K562 (cell line): ENCODE measurements around the gene CLEC2D. TPM values are rescaled to one million over a fixed set of nuclear protein-coding genes. Genes with fewer than 3 reads are reported as not detected.
A peak's percentile ranks its signal among the peaks of the same experiment; 100 is the strongest.

Experiments
- ARID2 ChIP-seq: fragments of 450-650 bp; IDR thresholded peaks from 2 replicates; pipeline ENCODE4 v1.6.1; 2017; ENCODE audit warnings: antibody characterized with exemption, mild to moderate bottlenecking
- NCOR1 ChIP-seq: fragments of 450-650 bp; IDR thresholded peaks from 2 replicates; pipeline ENCODE4 v1.6.1; 2016; ENCODE audit warnings: mild to moderate bottlenecking, moderate library complexity
- NFATC3 ChIP-seq: fragments of 450-650 bp; IDR thresholded peaks from 2 replicates; pipeline ENCODE4 v1.6.1; 2017; ENCODE audit warnings: mild to moderate bottlenecking
- NFE2L1 ChIP-seq: fragments of 450-650 bp; IDR thresholded peaks from 2 replicates; pipeline ENCODE4 v1.6.1; 2016; ENCODE audit warnings: missing genetic modification characterization, low read depth, mild to moderate bottlenecking, missing compliant biosample characterization, moderate library complexity, borderline replicate concordance
- POLR2AphosphoS5 ChIP-seq: IDR thresholded peaks from 2 replicates; pipeline ENCODE4 v1.6.1; 2011; ENCODE audit warnings: mild to moderate bottlenecking, low read depth, low read length, moderate library complexity; ENCODE audit not compliant: control insufficient read depth, insufficient read depth
- RAD51 ChIP-seq: fragments of 450-650 bp; IDR thresholded peaks from 2 replicates; pipeline ENCODE4 v1.7.1; 2016; ENCODE audit warnings: low read depth, mild to moderate bottlenecking, borderline replicate concordance
- SOX6 ChIP-seq: fragments of 450-650 bp; IDR thresholded peaks from 2 replicates; pipeline ENCODE4 v1.6.1; 2014; ENCODE audit warnings: mild to moderate bottlenecking
- SRSF1 ChIP-seq: fragments of 200-400 bp; formaldehyde crosslinking; IDR thresholded peaks from 2 replicates; pipeline ENCODE4 v1.6.1; 2017; ENCODE audit warnings: mild to moderate bottlenecking, low read depth, low read length, moderate library complexity
- TBP ChIP-seq: optimal IDR thresholded peaks from 2 replicates; pipeline ENCODE3; 2011; ENCODE audit warnings: low read depth, low read length, improper control_type of control experiment
- U2AF1 ChIP-seq: fragments of 200-400 bp; formaldehyde crosslinking; optimal IDR thresholded peaks from 2 replicates; pipeline ENCODE3; 2017; ENCODE audit warnings: mild to moderate bottlenecking, low read depth, low read length, moderate library complexity
- U2AF2 ChIP-seq: fragments of 200-400 bp; formaldehyde crosslinking; optimal IDR thresholded peaks from 2 replicates; pipeline ENCODE3; 2017; ENCODE audit warnings: low read depth, mild to moderate bottlenecking, low read length
- ZNF274 ChIP-seq: IDR thresholded peaks from 2 replicates; pipeline ENCODE4 v1.6.1; 2011; ENCODE audit warnings: low read depth, mild to moderate bottlenecking, low read length, moderate library complexity, borderline replicate concordance
- ZNF316 ChIP-seq: fragments of 450-650 bp; IDR thresholded peaks from 2 replicates; pipeline ENCODE4 v1.6.1; 2016
- ZNF79 ChIP-seq: fragments of 250-450 bp; sonication (Bioruptor Pico); IDR thresholded peaks from 2 replicates; pipeline ENCODE4 v1.4.0; 2020; ENCODE audit warnings: low read depth, mild to moderate bottlenecking, moderate library complexity
- polyA plus RNA-seq, 8 experiments: library from polyadenylated mRNA; depleted of rRNA in 4 of 8; stranded (reverse) in 5 of 8; unstranded in 3 of 8; fragments of >200 nt; fragmentation: Nextera tagmentation in 2 of 8; fragmentation: Illumina TruSeq in 1 of 8; extraction: Ambion mirVana in 2 of 8; extraction: Trizol in 1 of 8; gene quantifications; 2 replicates each; pipeline versions ENCODE4 v1.2.1 to v1.2.3, GENCODE V29; 2011 to 2014; ENCODE audit warnings: inconsistent platforms in 1 of 8, missing spikeins in 1 of 8
- total RNA-seq, 7 experiments: library from RNA; depleted of rRNA in 6 of 7; stranded (reverse); fragments of >200 nt in 6 of 7; fragmentation: Illumina TruSeq in 2 of 7; extraction: Trizol in 2 of 7; gene quantifications; 2 replicates each; pipeline versions ENCODE4 v1.2.1 to v1.2.3, GENCODE V29; 2011 to 2021; ENCODE audit warnings: low replicate concordance in 1 of 7
- TF ChIP-seq, protein P1 (sequence below): conservative IDR thresholded peaks from 2 replicates; pipeline ENCODE4 v1.6.1; 2011; ENCODE audit warnings: low read depth, mild to moderate bottlenecking, low read length; ENCODE audit not compliant: control insufficient read depth
- TF ChIP-seq, protein P2 (sequence below): fragments of 250-450 bp; sonication (Bioruptor Pico); IDR thresholded peaks from 2 replicates; pipeline ENCODE4 v1.8.0; 2022; ENCODE audit warnings: moderate library complexity, mild to moderate bottlenecking, inconsistent platforms
- TF ChIP-seq, protein P3 (sequence below): fragments of 450-650 bp; formaldehyde crosslinking; IDR thresholded peaks from 2 replicates; pipeline ENCODE4 v1.4.0; 2020; ENCODE audit warnings: mild to moderate bottlenecking, mixed read lengths
- TF ChIP-seq, protein P4 (sequence below): sonication (generic); formaldehyde crosslinking; IDR thresholded peaks from 2 replicates; pipeline ENCODE4 v1.8.0; 2022; ENCODE audit warnings: mild to moderate bottlenecking, missing genetic modification reagents, borderline replicate concordance
- TF ChIP-seq, protein P5 (sequence below): fragments of 250-450 bp; sonication (Bioruptor Pico); IDR thresholded peaks from 2 replicates; pipeline ENCODE4 v1.4.0; 2020; ENCODE audit warnings: mild to moderate bottlenecking

The CLEC2D gene
- total and polyA plus RNA-seq, 9 of the 15 experiments (the other 6 are each of a cell fraction or from before 2014, with no cell fraction given): 1.4 to 5.0 (median 2.2) TPM

DNA sequence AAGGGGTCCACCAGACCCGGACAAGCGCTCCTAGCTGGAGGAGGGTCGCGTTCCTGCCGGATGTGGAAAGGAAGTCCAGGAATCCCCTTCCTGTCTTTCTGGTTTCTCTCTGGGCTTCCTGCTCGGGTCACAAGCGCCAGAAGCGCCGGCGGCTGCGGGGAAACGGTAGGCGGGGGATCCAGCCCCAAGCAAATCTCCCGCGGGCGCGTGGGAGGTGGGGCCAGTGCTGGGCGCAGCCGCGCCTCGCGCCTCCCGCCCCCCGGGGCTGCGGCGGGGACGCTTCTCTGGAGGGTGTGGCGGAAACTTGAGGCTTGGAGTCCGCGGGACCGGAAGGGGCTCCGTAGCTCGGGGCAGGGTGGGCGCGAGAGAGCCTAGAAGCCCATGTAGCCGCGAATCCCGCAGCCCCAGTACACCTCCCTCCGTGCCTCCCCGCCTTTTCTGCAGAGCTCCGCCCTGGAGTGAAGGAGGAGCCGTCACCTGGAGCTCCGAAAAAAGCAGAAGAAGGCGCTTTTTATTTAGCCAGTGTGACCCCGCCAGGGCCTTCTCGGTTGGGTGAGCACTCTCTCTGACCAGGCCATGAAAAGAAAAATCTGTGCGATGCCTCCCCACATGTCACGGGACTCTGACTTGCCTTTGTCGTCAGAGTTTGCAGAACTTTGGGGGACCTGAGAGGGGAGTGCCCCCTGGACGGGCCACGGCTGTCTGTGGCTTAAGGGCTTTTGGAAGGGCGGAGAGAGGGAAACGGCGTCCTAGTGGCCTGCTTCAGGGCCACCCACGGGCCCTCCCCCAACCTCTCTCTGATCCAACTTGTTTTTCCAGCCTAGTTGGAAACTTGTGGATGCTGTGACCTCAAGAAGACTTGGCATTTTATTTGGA lies 21.4 kb upstream of the CLEC2D start (continued):
- TF ChIP-seq POLR2AphosphoS5: no peak; the same call in 1 of the 2 replicates
- TF ChIP-seq ARID2: no peak
- TF ChIP-seq SRSF1: no peak
- no peak for TF ChIP-seq ZNF79 (CRISPR knock-in tag)
- no peak for TF ChIP-seq NFATC3
- TF ChIP-seq, protein P1, sequence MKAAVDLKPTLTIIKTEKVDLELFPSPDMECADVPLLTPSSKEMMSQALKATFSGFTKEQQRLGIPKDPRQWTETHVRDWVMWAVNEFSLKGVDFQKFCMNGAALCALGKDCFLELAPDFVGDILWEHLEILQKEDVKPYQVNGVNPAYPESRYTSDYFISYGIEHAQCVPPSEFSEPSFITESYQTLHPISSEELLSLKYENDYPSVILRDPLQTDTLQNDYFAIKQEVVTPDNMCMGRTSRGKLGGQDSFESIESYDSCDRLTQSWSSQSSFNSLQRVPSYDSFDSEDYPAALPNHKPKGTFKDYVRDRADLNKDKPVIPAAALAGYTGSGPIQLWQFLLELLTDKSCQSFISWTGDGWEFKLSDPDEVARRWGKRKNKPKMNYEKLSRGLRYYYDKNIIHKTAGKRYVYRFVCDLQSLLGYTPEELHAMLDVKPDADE: no peak
- no peak for TF ChIP-seq U2AF1
- TF ChIP-seq, protein P2, sequence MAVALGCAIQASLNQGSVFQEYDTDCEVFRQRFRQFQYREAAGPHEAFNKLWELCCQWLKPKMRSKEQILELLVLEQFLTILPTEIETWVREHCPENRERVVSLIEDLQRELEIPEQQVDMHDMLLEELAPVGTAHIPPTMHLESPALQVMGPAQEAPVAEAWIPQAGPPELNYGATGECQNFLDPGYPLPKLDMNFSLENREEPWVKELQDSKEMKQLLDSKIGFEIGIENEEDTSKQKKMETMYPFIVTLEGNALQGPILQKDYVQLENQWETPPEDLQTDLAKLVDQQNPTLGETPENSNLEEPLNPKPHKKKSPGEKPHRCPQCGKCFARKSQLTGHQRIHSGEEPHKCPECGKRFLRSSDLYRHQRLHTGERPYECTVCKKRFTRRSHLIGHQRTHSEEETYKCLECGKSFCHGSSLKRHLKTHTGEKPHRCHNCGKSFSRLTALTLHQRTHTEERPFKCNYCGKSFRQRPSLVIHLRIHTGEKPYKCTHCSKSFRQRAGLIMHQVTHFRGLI: no peak
- peak; percentile 46 for TF ChIP-seq TBP
- no peak for TF ChIP-seq NFE2L1 (tag)
- no peak for TF ChIP-seq RAD51
- TF ChIP-seq NCOR1: peak; percentile 16; the same call in 1 of the 2 replicates
- TF ChIP-seq U2AF2: no peak
- no peak for TF ChIP-seq ZNF274
- TF ChIP-seq, protein P3, sequence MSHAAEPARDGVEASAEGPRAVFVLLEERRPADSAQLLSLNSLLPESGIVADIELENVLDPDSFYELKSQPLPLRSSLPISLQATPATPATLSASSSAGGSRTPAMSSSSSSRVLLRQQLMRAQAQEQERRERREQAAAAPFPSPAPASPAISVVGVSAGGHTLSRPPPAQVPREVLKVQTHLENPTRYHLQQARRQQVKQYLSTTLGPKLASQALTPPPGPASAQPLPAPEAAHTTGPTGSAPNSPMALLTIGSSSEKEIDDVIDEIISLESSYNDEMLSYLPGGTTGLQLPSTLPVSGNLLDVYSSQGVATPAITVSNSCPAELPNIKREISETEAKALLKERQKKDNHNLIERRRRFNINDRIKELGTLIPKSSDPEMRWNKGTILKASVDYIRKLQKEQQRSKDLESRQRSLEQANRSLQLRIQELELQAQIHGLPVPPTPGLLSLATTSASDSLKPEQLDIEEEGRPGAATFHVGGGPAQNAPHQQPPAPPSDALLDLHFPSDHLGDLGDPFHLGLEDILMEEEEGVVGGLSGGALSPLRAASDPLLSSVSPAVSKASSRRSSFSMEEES (CRISPR knock-in tag): no peak
- TF ChIP-seq, protein P4, sequence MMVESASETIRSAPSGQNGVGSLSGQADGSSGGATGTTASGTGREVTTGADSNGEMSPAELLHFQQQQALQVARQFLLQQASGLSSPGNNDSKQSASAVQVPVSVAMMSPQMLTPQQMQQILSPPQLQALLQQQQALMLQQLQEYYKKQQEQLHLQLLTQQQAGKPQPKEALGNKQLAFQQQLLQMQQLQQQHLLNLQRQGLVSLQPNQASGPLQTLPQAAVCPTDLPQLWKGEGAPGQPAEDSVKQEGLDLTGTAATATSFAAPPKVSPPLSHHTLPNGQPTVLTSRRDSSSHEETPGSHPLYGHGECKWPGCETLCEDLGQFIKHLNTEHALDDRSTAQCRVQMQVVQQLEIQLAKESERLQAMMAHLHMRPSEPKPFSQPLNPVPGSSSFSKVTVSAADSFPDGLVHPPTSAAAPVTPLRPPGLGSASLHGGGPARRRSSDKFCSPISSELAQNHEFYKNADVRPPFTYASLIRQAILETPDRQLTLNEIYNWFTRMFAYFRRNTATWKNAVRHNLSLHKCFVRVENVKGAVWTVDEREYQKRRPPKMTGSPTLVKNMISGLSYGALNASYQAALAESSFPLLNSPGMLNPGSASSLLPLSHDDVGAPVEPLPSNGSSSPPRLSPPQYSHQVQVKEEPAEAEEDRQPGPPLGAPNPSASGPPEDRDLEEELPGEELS: no peak; the same call in 1 of the 2 replicates
- TF ChIP-seq ZNF316: no peak
- TF ChIP-seq, protein P5, sequence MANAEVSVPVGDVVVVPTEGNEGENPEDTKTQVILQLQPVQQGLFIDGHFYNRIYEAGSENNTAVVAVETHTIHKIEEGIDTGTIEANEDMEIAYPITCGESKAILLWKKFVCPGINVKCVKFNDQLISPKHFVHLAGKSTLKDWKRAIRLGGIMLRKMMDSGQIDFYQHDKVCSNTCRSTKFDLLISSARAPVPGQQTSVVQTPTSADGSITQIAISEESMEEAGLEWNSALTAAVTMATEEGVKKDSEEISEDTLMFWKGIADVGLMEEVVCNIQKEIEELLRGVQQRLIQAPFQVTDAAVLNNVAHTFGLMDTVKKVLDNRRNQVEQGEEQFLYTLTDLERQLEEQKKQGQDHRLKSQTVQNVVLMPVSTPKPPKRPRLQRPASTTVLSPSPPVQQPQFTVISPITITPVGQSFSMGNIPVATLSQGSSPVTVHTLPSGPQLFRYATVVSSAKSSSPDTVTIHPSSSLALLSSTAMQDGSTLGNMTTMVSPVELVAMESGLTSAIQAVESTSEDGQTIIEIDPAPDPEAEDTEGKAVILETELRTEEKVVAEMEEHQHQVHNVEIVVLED (CRISPR knock-in tag): peak; percentile 60; the same call in 1 of the 2 replicates
- 0 out of 2 replicates have a peak, but pooled peaks have one; percentile 38 for TF ChIP-seq SOX6
